Spleen (tissue), 11 donors: ENCODE data around the gene PDIA5. TPM values are rescaled to one million over a fixed set of nuclear protein-coding genes. Genes with fewer than 3 reads are reported as not detected.

Experiments
- DNase-seq: peaks from one replicate; pipeline ENCODE4 v3.0.0-alpha.2; 2020
- H3K27ac ChIP-seq, 8 donors: fragments of 200-600 bp; sonication (generic) in 7 of 8; 1 replicate in 4 of 8; 2 replicates in 4 of 8; pipeline versions ENCODE4 v1.5.0 to v1.8.0; 2016 to 2021; ENCODE audit warnings: inconsistent platforms in 4 of 8, mild to moderate bottlenecking in 4 of 8, moderate library complexity in 1 of 8
- H3K27me3 ChIP-seq, 7 donors: fragments of 200-600 bp; sonication (generic) in 6 of 7; replicated peaks in 1 of 7; 1 replicate in 4 of 7; 2 replicates in 3 of 7; pipeline versions ENCODE4 v1.5.0 to v1.8.0; 2016 to 2021; ENCODE audit warnings: inconsistent platforms in 3 of 7, mild to moderate bottlenecking in 1 of 7
- H3K36me3 ChIP-seq, 6 donors: fragments of 200-600 bp; sonication (generic) in 5 of 6; 1 replicate in 4 of 6; 2 replicates in 2 of 6; pipeline versions ENCODE4 v1.5.0 to v1.8.0; 2016 to 2021; ENCODE audit warnings: inconsistent platforms in 2 of 6
- H3K4me1 ChIP-seq, 6 donors: fragments of 200-600 bp; sonication (generic) in 5 of 6; 1 replicate in 3 of 6; 2 replicates in 3 of 6; pipeline versions ENCODE4 v1.5.0 to v1.8.0; 2016 to 2021; ENCODE audit warnings: inconsistent platforms in 3 of 6
- H3K4me3 ChIP-seq, 8 donors: fragments of 200-600 bp; sonication (generic) in 7 of 8; 1 replicate in 4 of 8; 2 replicates in 4 of 8; pipeline versions ENCODE4 v1.5.0 to v1.8.0; 2016 to 2021; ENCODE audit warnings: inconsistent platforms in 4 of 8, mild to moderate bottlenecking in 4 of 8, moderate library complexity in 2 of 8
- H3K9me3 ChIP-seq, 8 donors: fragments of 200-600 bp; sonication (generic) in 7 of 8; 1 replicate in 4 of 8; 2 replicates in 4 of 8; pipeline versions ENCODE4 v1.5.0 to v1.8.0; 2016 to 2021; ENCODE audit warnings: inconsistent platforms in 4 of 8
- CTCF ChIP-seq, 11 experiments: fragments of 200-600 bp in 7 of 11; fragments of 450-650 bp in 4 of 11; sonication (generic) in 4 of 11; IDR thresholded peaks in 8 of 11; conservative IDR thresholded peaks in 3 of 11; 1 replicate in 7 of 11; 2 replicates in 4 of 11; pipeline versions ENCODE4 v1.4.0 to v1.8.0; 2016 to 2021; ENCODE audit warnings: antibody characterized with exemption in 11 of 11, inconsistent platforms in 4 of 11, mild to moderate bottlenecking in 1 of 11
- POLR2A ChIP-seq, 3 donors: fragments of 450-650 bp; IDR thresholded peaks; one replicate each; pipeline ENCODE4 v1.5.1; 2017; ENCODE audit warnings: antibody characterized with exemption in 3 of 3, mild to moderate bottlenecking in 1 of 3
- POLR2AphosphoS5 ChIP-seq, 3 donors: sonication (generic); formaldehyde crosslinking; IDR thresholded peaks; one replicate each; pipeline ENCODE4 v1.5.1; 2017; ENCODE audit warnings: antibody characterized with exemption in 3 of 3
- WGBS, 5 donors: extraction: QIAGEN DNeasy Blood & Tissue Kit in 3 of 5; methylation state at CpG; one replicate each; pipeline versions ENCODE4 v1.1.5 to v1.1.7; 2013 to 2018; 5-methylcytosine and 5-hydroxymethylcytosine counted together
- intact Hi-C: fragments of 100-400 bp; cut with DNase I; formaldehyde crosslinking; loops from one replicate; pipeline ENCODE4 v1.15.0; 2023; ENCODE audit warnings: low total_unique reads
- polyA plus RNA-seq, 3 donors: library from polyadenylated mRNA; stranded (reverse); fragments of 200-250 nt; gene quantifications; one replicate each; pipeline ENCODE4 v1.2.1, GENCODE V29; 2013
- total RNA-seq, 7 donors: library from RNA; depleted of rRNA in 3 of 7; stranded (reverse); fragments of >200 nt in 3 of 7; fragmentation: NEBNext Ultra II Directional in 4 of 7; extraction: Animal tissue kit (Norgen Biotek cat#: 25700) in 4 of 7; gene quantifications; one replicate each; pipeline versions ENCODE4 v1.1.0 to v1.2.1, GENCODE V29; 2016 to 2021
- donor health status: healthy with polysubstance abuse.
- donor health status: DM: no; HTN: no; CAD: no; lungs with moderate emphysema.
- donor health status: DM: no; HTN: no; CAD: no.
- donor health status: Bipolar disorder and iron deficiency.
- donor health status: healthy.
- donor health status: DM: no; HTN: no; CAD: no.
- donor health status: DM: yes; HTN: yes; CAD: no.

The PDIA5 gene
- total and polyA plus RNA-seq, 10 donors: 5.8 to 30.2 (median 19.7) TPM

- H3K4me3 ChIP-seq: peak overlapping the region; percentile 71 to 94 (median 88)
- H3K27me3 ChIP-seq: peaks cover 0 to 5% (median 0%) of the 10 kb centered on the region in 7 donors
- no peaks in the 10 kb centered on the region for H3K36me3 ChIP-seq
- 22 to 27% (median 24%) methylated on average over 24 of the region's 24 CpGs for WGBS, 5 donors
- TF ChIP-seq POLR2A (IDR thresholded peaks at IDR 0.05) (no peak), CTCF (IDR thresholded peaks at IDR 0.05 in 8 of 11, conservative IDR thresholded peaks at IDR 0.05 in 3 of 11) (no peak), POLR2AphosphoS5 (IDR thresholded peaks at IDR 0.05) (no peak)
- peak overlapping the region in 7 of 8 donors; percentile 52 to 85 (median 79) for H3K27ac ChIP-seq
- no peaks in the 10 kb centered on the region for H3K9me3 ChIP-seq
- peaks cover 3 to 61% (median 36%) of the 10 kb centered on the region in 6 donors for H3K4me1 ChIP-seq
- intact Hi-C loops: no loop called here
- DNase-seq: no peak
These were observed 1.1 kb downstream of the PDIA5 start for GRCh38 chr3:123067689-123068600.

GRCh38 chr3:123068601-123069381, 2.0 kb downstream of the PDIA5 start:
- no peaks in the 10 kb centered on the region for H3K36me3 ChIP-seq
- TF ChIP-seq POLR2AphosphoS5 (IDR thresholded peaks at IDR 0.05) (no peak), CTCF (IDR thresholded peaks at IDR 0.05 in 8 of 11, conservative IDR thresholded peaks at IDR 0.05 in 3 of 11) (no peak), POLR2A (IDR thresholded peaks at IDR 0.05) (no peak)
- no peak for DNase-seq
- intact Hi-C loops: no loop called here
- 81 to 89% (median 85%) methylated on average over 12 of the region's 12 CpGs for WGBS, 5 donors
- H3K9me3 ChIP-seq: no peaks in the 10 kb centered on the region
- peak overlapping the region in 4 of 8 donors; percentile 71 to 94 (median 88) for H3K4me3 ChIP-seq
- H3K27me3 ChIP-seq: peaks cover 0 to 5% (median 0%) of the 10 kb centered on the region in 7 donors
- peaks cover 3 to 61% (median 36%) of the 10 kb centered on the region in 6 donors for H3K4me1 ChIP-seq
- peak overlapping the region in 1 of 8 donors; percentile 79 for H3K27ac ChIP-seq

DNA sequence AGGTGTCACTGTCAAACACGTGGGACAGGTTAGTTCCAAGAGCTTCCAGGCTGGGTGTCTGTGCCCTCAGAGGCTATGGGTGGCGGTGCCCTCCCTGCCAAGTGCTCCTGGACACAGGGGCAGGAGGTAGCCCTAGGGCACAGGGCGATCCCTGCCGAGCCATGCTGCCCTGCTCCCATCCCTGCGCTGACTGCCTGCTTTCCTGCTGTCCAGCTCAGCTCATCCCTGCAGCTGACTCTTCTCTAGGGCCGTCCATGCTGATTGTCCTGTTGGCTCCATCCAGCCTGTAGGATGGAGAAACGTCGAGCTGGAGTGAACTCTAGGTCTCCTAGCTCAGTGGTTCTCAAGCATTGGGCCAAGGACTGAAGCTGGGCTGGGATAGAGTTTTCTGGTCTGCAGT, 3.7 kb downstream of the PDIA5 start:
- H3K9me3 ChIP-seq: no peaks in the 10 kb centered on the region
- no peak overlapping the region for H3K4me3 ChIP-seq
- intact Hi-C loops: no loop called here
- no peak for DNase-seq
- no peak overlapping the region for H3K27ac ChIP-seq
- H3K27me3 ChIP-seq: peaks cover 0 to 5% (median 0%) of the 10 kb centered on the region in 7 donors
- no peak for TF ChIP-seq POLR2A (IDR thresholded peaks at IDR 0.05)
- no peak for TF ChIP-seq CTCF (IDR thresholded peaks at IDR 0.05 in 8 of 11, conservative IDR thresholded peaks at IDR 0.05 in 3 of 11)
- TF ChIP-seq POLR2AphosphoS5 (IDR thresholded peaks at IDR 0.05): no peak
- no peaks in the 10 kb centered on the region for H3K36me3 ChIP-seq
- WGBS, 5 donors: 81 to 88% (median 87%) methylated on average over 7 to 8 of the region's 8 CpGs
- H3K4me1 ChIP-seq: peaks cover 3 to 61% (median 36%) of the 10 kb centered on the region in 6 donors
